ENCODE measurements around the gene STX5. TPM values are rescaled to one million over a fixed set of nuclear protein-coding genes. Genes with fewer than 3 reads are reported as not detected.

Gene STX5, protein sequence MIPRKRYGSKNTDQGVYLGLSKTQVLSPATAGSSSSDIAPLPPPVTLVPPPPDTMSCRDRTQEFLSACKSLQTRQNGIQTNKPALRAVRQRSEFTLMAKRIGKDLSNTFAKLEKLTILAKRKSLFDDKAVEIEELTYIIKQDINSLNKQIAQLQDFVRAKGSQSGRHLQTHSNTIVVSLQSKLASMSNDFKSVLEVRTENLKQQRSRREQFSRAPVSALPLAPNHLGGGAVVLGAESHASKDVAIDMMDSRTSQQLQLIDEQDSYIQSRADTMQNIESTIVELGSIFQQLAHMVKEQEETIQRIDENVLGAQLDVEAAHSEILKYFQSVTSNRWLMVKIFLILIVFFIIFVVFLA
- total RNA-seq (100 to 1,000 TPM in 1 of 2 experiments, 10 to 100 TPM in 1; 93.1 to 104 TPM), total RNA-seq (14.8 to 109 (median 51.3) reads per million in 172 experiments)
- 28.7 TPM for polyA plus RNA-seq (2013, experiment 1 of 2)
- 33.5 TPM for polyA plus RNA-seq (2013, experiment 2 of 2)

DNA sequence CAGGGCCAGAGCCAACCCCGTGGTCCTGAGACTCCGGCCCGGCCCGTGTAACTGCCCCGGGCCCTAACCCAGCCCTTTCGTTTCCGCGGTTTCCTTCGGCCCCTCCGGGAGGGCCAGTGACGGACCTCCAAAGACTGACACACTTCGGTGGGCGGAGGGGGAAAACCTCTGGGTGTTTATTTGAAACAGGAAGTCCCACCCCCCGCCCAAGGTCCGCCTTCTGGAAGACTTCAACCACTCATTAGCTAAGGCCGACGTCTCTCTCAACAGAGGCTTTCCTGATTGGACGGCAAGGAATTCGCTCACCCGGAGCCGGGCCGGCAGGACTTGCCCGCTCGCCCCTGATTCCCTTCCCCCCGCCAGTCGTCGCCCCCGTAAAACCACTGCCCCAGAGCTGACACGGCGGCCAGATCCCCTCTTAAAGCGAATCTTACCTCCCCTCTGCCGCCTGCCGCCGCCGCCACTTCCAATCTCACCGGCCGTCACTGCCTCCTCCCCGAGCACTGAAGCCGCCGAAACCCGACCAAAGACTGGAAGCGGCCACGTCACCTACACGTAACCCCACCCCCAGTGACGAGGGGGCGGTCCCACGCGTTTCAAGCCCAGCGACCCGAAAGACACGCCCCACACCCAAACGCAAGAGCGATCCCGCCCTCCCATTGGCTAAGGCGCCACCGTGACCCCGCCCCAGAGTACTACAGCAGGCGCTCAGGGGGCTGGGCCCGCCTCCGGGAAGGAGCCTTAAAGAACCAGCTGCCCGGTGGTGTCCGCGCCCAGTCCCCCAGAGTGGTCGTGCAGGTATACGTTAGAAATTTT lies at the start of gene STX5:
STX5 (minus strand) TSS at position 532 of the 816 bp plus-strand sequence. CDS start 808 bp downstream, outside the sequence.
- peaks cover 71% of the 10 kb centered on the region for H3K36me3 Mint-ChIP-seq (ENCODE audit: low read depth)
- ChIA-PET POLR2A (interaction anchor here (0.6 to 3.5 kb wide), 25 partner anchors 9 to 1394 kb away, joined by 3 to 143 read pairs (median 6); partner anchors contain the start of genes C11orf98, CSKMT, HNRNPUL2 and INTS5), CTCF (interaction anchor here (0.5 to 4.6 kb wide), 6 partner anchors 10 to 194 kb away, joined by 3 to 41 read pairs (median 4); partner anchors contain the start of genes SLC3A2 and TMEM179B)
- H3K36me3 ChIP-seq (ENCODE audit: insufficient read depth, low read length), result peaks cover 52% of the 10 kb centered on the region
- TF ChIP-seq, protein P1, sequence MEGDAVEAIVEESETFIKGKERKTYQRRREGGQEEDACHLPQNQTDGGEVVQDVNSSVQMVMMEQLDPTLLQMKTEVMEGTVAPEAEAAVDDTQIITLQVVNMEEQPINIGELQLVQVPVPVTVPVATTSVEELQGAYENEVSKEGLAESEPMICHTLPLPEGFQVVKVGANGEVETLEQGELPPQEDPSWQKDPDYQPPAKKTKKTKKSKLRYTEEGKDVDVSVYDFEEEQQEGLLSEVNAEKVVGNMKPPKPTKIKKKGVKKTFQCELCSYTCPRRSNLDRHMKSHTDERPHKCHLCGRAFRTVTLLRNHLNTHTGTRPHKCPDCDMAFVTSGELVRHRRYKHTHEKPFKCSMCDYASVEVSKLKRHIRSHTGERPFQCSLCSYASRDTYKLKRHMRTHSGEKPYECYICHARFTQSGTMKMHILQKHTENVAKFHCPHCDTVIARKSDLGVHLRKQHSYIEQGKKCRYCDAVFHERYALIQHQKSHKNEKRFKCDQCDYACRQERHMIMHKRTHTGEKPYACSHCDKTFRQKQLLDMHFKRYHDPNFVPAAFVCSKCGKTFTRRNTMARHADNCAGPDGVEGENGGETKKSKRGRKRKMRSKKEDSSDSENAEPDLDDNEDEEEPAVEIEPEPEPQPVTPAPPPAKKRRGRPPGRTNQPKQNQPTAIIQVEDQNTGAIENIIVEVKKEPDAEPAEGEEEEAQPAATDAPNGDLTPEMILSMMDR (IDR thresholded peaks at IDR 0.05), result no peak
- H3K9me3 Mint-ChIP-seq, result no peaks in the 10 kb centered on the region
- no peaks in the 10 kb centered on the region for H3K27me3 ChIP-seq (ENCODE audit: control insufficient read depth in 1 of 2, insufficient read depth in 2 of 2, low read length in 2 of 2)
- ATAC-seq (ENCODE audit: poor library complexity), result peak; percentile 95
- H3K9me3 ChIP-seq (ENCODE audit: control insufficient read depth in 1 of 2, insufficient read depth in 1 of 2, low read length in 2 of 2), result no peaks in the 10 kb centered on the region
- peak; percentile 99 to 100 (median 99) for DNase-seq
- peak within 1 kb of the TSS; percentile 95 for H3K27ac Mint-ChIP-seq
- H3K4me3 ChIP-seq (ENCODE audit: low read length), result peak within 1 kb of the TSS; percentile 86
- intact Hi-C loops (cut with DNase I, micrococcal nuclease), result loop anchor here (1.0 to 2.0 kb wide), 5 partner anchors 8 to 49 kb away; partner anchors contain the start of genes NXF1 (in 1 of the 2), SLC3A2 (in 1 of the 2), TMEM179B (in 1 of the 2) and WDR74 (in 1 of the 2)
- peak within 1 kb of the TSS; percentile 95 to 97 for H3K27ac ChIP-seq (ENCODE audit: low read depth in 1 of 2, low read length in 2 of 2)
- no peaks in the 10 kb centered on the region for H3K27me3 Mint-ChIP-seq
- H3K4me1 ChIP-seq (ENCODE audit: insufficient read depth, low read length), result peaks cover 44% of the 10 kb centered on the region
- peak within 1 kb of the TSS; percentile 92 for H3K4me3 Mint-ChIP-seq
- H3K4me1 Mint-ChIP-seq (ENCODE audit: low read depth), result peaks cover 40% of the 10 kb centered on the region

DNA sequence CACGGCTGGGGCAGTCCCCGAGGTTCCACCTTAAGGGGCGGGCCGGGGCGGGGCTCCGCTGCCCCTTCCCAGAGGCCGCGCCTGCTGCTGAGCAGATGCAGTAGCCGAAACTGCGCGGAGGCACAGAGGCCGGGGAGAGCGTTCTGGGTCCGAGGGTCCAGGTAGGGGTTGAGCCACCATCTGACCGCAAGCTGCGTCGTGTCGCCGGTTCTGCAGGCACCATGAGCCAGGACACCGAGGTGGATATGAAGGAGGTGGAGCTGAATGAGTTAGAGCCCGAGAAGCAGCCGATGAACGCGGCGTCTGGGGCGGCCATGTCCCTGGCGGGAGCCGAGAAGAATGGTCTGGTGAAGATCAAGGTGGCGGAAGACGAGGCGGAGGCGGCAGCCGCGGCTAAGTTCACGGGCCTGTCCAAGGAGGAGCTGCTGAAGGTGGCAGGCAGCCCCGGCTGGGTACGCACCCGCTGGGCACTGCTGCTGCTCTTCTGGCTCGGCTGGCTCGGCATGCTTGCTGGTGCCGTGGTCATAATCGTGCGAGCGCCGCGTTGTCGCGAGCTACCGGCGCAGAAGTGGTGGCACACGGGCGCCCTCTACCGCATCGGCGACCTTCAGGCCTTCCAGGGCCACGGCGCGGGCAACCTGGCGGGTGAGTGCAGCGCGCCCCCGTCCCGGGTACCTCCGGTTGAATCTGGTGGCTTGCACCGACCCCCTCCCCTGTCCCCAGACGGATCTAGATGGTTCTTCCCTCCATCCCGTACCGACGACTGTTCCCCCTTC lies 49.1 kb upstream of the STX5 start, which contains the start of gene SLC3A2:
SLC3A2 (plus strand) TSS at position 94 of the 776 bp plus-strand sequence; CDS start at position 222, 128 bp downstream.
- Histone ChIP-seq H3K9me3 (ENCODE audit: control insufficient read depth in 1 of 2, insufficient read depth in 1 of 2, low read length in 2 of 2) (no peaks in the 10 kb centered on the region), H3K4me3 (ENCODE audit: low read length) (peak within 1 kb of the TSS; percentile 99), H3K27me3 (ENCODE audit: control insufficient read depth in 1 of 2, insufficient read depth in 2 of 2, low read length in 2 of 2) (no peaks in the 10 kb centered on the region), H3K4me1 (ENCODE audit: insufficient read depth, low read length) (peaks cover 47% of the 10 kb centered on the region), H3K36me3 (ENCODE audit: insufficient read depth, low read length) (peaks cover 36% of the 10 kb centered on the region), H3K27ac (ENCODE audit: low read depth in 1 of 2, low read length in 2 of 2) (peak within 1 kb of the TSS; percentile 95 to 98)
- DNase-seq, result peak; percentile 61 to 94 (median 82)
- Mint-ChIP-seq H3K4me3 (peak within 1 kb of the TSS; percentile 93), H3K9me3 (no peaks in the 10 kb centered on the region), H3K4me1 (ENCODE audit: low read depth) (peaks cover 52% of the 10 kb centered on the region), H3K27me3 (no peaks in the 10 kb centered on the region), H3K36me3 (ENCODE audit: low read depth) (peaks cover 59% of the 10 kb centered on the region), H3K27ac (peak within 1 kb of the TSS; percentile 100)
- TF ChIP-seq, protein P1 (IDR thresholded peaks at IDR 0.05), result peak; percentile 86
- peak; percentile 74 for ATAC-seq (ENCODE audit: poor library complexity)
- POLR2A ChIA-PET, result interaction anchor here (0.6 to 4.0 kb wide), 39 partner anchors 9 to 1489 kb away, joined by 3 to 95 read pairs (median 5); partner anchors contain the start of genes BSCL2, C11orf98, CSKMT and EEF1G
- CTCF ChIA-PET, result interaction anchor here (0.6 to 3.6 kb wide), 33 partner anchors 9 to 445 kb away, joined by 3 to 35 read pairs (median 5); partner anchors contain the start of genes HNRNPUL2, MTA2, NXF1 and STX5
- intact Hi-C loops (cut with DNase I, micrococcal nuclease), result loop anchor here (1.0 to 10.0 kb wide), 11 partner anchors 18 to 754 kb away; partner anchors contain the start of genes STX5 (in 1 of the 2), TAF6L (in 1 of the 2), TEX54 (in 1 of the 2) and TMEM179B (in 1 of the 2)
